Prostate gland (tissue), 2 donors: ENCODE results near the gene RXRA. TPM values are rescaled to one million over a fixed set of nuclear protein-coding genes. Genes with fewer than 3 reads are reported as not detected.

Source experiments
- microRNA-seq: library from miRNA; unstranded; fragments of <30 nt; microRNA quantifications from one replicate; pipeline ENCODE4, GENCODE V29; 2016
- small RNA-seq, 2 donors: library from RNA; depleted of rRNA; stranded (forward); fragments of <200 nt; gene quantifications; one replicate each; pipeline ENCODE3, GENCODE V24; 2016
- total RNA-seq, 2 donors: library from RNA; depleted of rRNA; stranded (reverse); fragments of >200 nt; gene quantifications; one replicate each; pipeline ENCODE4 v1.1.0, GENCODE V29; 2016

RXRA gene
- total RNA-seq, 2 donors from 2014 or later, result 69.5 to 84.1 TPM

Small RNA genes within 50 kb of the gene (microRNA-seq; reads per million reads assigned to microRNA genes)
- gene MIR4669, result not detected

Small RNA genes within 50 kb of the gene (small RNA-seq; reads per million reads assigned to genes)
- gene MIR4669, result 0 reads per million in 2 donors

Other genes with a start within 250 kb of the RXRA start
- 10 to 100 TPM; 28.6 to 67.9 TPM for gene WDR5, start 190.4 kb upstream of the RXRA start, total RNA-seq
- not detected for gene RNU6ATAC, start 161.9 kb upstream of the RXRA start, total RNA-seq